Measurements from ENCODE around the gene ERAP2.
A peak's percentile ranks its signal among the peaks of the same experiment; 100 is the strongest.
"Not testable (repeated sequence)": the region's sequence is repeated elsewhere in the genome, so short reads cannot be mapped to it uniquely, and the experiment has no call there.

The ERAP2 gene

GRCh38 chr5:96901384-96901783 is 25.1 kb downstream of the ERAP2 start:
- no peak for DNase-seq (ENCODE audit: low read depth)

- DNase-seq (ENCODE audit: low read depth), result no peak
Measured at GRCh38 chr5:96901841-96902240, 25.5 kb downstream of the ERAP2 start.

GRCh38 chr5:96902876-96903275 is 26.6 kb downstream of the ERAP2 start:
- DNase-seq (ENCODE audit: low read depth), result no peak

- DNase-seq (ENCODE audit: low read depth), result no peak
Measured at GRCh38 chr5:96903300-96903699, 27.0 kb downstream of the ERAP2 start.

GRCh38 chr5:96904054-96904931 is 28.0 kb downstream of the ERAP2 start:
- peak; percentile 14 for DNase-seq (ENCODE audit: low read depth)

GRCh38 chr5:96905864-96906263 is 29.6 kb downstream of the ERAP2 start:
- DNase-seq (ENCODE audit: low read depth), result no peak

GRCh38 chr5:96909003-96909402 is 32.7 kb downstream of the ERAP2 start:
- no peak for DNase-seq (ENCODE audit: low read depth)

- no peak for DNase-seq (ENCODE audit: low read depth)
Measured at GRCh38 chr5:96909435-96909834, 33.1 kb downstream of the ERAP2 start.

GRCh38 chr5:96911139-96911538 is 34.8 kb downstream of the ERAP2 start:
- no peak for DNase-seq (ENCODE audit: low read depth)

GRCh38 chr5:96913233-96913632 is 36.9 kb downstream of the ERAP2 start:
- no peak for DNase-seq (ENCODE audit: low read depth)

- no peak for DNase-seq (ENCODE audit: low read depth)
Measured at GRCh38 chr5:96919754-96920197, 43.5 kb downstream of the ERAP2 start.

- no peak for DNase-seq (ENCODE audit: low read depth)
Measured at GRCh38 chr5:96920744-96921355, 44.5 kb downstream of the ERAP2 start.

- DNase-seq (ENCODE audit: low read depth), result no peak
Measured at GRCh38 chr5:96922499-96923244, 46.4 kb downstream of the ERAP2 start.

- DNase-seq (ENCODE audit: low read depth), result no peak
Measured at GRCh38 chr5:96924016-96924443, 47.7 kb downstream of the ERAP2 start.

- DNase-seq (ENCODE audit: low read depth), result no peak
Measured at GRCh38 chr5:96926276-96926675, 50.0 kb downstream of the ERAP2 start.

- DNase-seq (ENCODE audit: low read depth), result no peak
Measured at GRCh38 chr5:96927008-96927407, 50.7 kb downstream of the ERAP2 start.

- DNase-seq (ENCODE audit: low read depth), result no peak
Measured at GRCh38 chr5:96928931-96929708, 52.8 kb downstream of the ERAP2 start.

- DNase-seq (ENCODE audit: low read depth), result no peak
Measured at GRCh38 chr5:96930058-96930457, 53.8 kb downstream of the ERAP2 start.

- no peak for DNase-seq (ENCODE audit: low read depth)
Measured at GRCh38 chr5:96930589-96930988, 54.3 kb downstream of the ERAP2 start.

- DNase-seq (ENCODE audit: low read depth), result not testable (repeated sequence)
Measured at GRCh38 chr5:96931037-96931436, 54.7 kb downstream of the ERAP2 start.

- no peak for DNase-seq (ENCODE audit: low read depth)
Measured at GRCh38 chr5:96931605-96932004, 55.3 kb downstream of the ERAP2 start.

GRCh38 chr5:96932026-96932425 is 55.7 kb downstream of the ERAP2 start:
- DNase-seq (ENCODE audit: low read depth), result no peak
